Middle frontal gyrus (tissue), 1 donor: ENCODE data around the gene SCAPER.

Experiments used
- DNase-seq: peaks from one replicate; pipeline ENCODE4 v3.0.0-alpha.2; 2015; ENCODE audit warnings: low spot score; ENCODE audit errors: extremely low spot score

Gene SCAPER

GRCh38 chr15:76674883-76675282 is 230.3 kb downstream of the SCAPER start:
- DNase-seq = no peak

GRCh38 chr15:76669521-76670207 is 235.5 kb downstream of the SCAPER start:
- DNase-seq = no peak

GRCh38 chr15:76668900-76669299 is 236.2 kb downstream of the SCAPER start:
- DNase-seq = no peak

GRCh38 chr15:76667943-76668715 is 237.0 kb downstream of the SCAPER start:
- no peak for DNase-seq

- DNase-seq = no peak
Observed at GRCh38 chr15:76664895-76665294, 240.2 kb downstream of the SCAPER start.

GRCh38 chr15:76664411-76664810 is 240.7 kb downstream of the SCAPER start:
- no peak for DNase-seq

- no peak for DNase-seq
Observed at GRCh38 chr15:76663529-76663928, 241.6 kb downstream of the SCAPER start.

GRCh38 chr15:76648732-76649444 is 256.3 kb downstream of the SCAPER start:
- no peak for DNase-seq

GRCh38 chr15:76647612-76648011 is 257.5 kb downstream of the SCAPER start:
- DNase-seq = no peak

- no peak for DNase-seq
Observed at GRCh38 chr15:76644646-76645045, 260.5 kb downstream of the SCAPER start.

GRCh38 chr15:76642671-76643070 is 262.5 kb downstream of the SCAPER start:
- no peak for DNase-seq

GRCh38 chr15:76637166-76637565 is 268.0 kb downstream of the SCAPER start:
- DNase-seq = no peak

- no peak for DNase-seq
Observed at GRCh38 chr15:76636059-76636458, 269.1 kb downstream of the SCAPER start.

GRCh38 chr15:76626611-76627010 is 278.5 kb downstream of the SCAPER start:
- DNase-seq = no peak

GRCh38 chr15:76625267-76625666 is 279.9 kb downstream of the SCAPER start:
- DNase-seq = no peak

GRCh38 chr15:76614725-76615124 is 290.4 kb downstream of the SCAPER start:
- no peak for DNase-seq

GRCh38 chr15:76588811-76589747 is 316.1 kb downstream of the SCAPER start:
- DNase-seq = no peak

GRCh38 chr15:76585576-76585897 is 319.6 kb downstream of the SCAPER start:
- DNase-seq = no peak

- no peak for DNase-seq
Observed at GRCh38 chr15:76584868-76585575, 320.1 kb downstream of the SCAPER start.

GRCh38 chr15:76582550-76582949 is 322.6 kb downstream of the SCAPER start:
- DNase-seq = no peak
